ENCODE measurements around the gene TM6SF1.
"Not testable (repeated sequence)": the region's sequence is repeated elsewhere in the genome, so short reads cannot be mapped to it uniquely, and the experiment has no call there.

Gene TM6SF1

DNA sequence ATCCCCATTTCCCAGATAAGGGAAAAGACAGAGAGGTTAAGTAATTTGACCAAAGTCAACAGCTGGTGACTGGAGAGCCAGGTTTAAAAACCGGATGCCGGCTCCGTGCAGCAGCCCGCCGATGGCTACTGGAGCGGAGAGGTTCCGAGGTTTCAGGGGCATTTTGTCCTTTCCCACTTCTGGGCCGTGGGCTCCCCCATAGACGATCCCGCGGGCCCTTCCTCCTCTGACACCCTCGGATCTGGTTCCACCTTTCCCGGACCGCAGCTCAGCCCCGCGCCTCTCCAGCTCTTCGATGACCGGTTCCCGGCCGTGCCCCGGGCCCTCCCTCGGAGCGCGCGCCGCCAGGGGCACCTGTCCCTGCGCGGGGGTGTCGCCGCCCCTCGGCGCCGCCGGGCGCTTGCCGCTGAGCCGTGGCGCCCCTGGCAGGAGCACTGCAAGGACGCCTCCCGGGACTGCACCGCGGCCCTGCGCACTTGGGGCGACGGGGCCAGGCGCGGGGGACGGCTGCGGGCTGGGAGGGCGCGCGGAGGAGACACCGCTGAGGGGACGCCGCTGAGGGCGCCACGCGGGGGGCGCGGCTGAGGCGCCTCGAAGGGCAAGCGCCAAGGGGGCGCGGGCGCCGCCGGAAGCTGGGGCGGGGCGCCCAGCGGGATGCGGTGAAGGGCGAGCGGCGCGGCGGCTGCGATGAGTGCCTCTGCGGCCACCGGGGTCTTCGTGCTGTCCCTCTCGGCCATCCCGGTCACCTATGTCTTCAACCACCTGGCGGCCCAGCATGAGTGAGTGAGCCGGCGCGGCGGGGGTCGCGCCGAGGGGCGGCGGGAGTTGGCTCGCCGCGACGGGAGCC, at the start of gene TM6SF1:
Gene TM6SF1 (plus strand): TSS at position 652 of the 847 bp plus-strand sequence. CDS start 36 bp downstream, at position 688.
- DNase-seq = peak; percentile 20

DNA sequence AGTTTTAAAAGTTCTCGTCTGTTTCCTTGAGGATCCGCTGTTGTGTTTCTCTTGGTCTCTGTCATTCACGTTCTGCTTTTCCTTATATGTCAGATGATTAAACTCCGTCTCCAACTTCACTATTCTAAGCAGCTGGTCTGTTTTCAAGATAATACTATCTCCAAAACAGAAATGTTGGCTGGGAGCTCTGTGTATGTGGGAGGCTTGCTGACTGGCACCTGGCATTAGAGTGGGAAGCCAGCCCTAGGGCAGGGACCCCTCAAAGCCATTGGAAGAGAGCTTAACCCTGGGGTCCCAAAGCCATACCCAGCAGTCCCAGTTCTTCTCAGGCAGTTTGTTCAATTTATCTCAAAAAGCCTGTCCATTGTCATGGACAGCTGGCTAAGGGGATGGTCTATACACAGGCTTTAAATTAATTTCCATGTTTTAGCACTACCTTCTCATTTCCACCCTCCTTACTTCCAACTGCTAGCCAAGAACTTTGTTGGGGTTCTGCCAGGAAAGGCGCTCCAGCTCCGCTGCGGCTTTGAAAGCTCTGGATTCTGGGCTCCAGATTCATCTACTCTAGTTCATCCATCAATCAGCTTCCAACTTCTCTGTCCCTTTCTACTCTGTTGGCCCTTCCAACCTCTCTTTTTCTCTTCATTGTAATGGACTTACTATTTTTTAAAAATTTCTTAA, 49.6 kb upstream of the TM6SF1 start:
- no peak for DNase-seq

DNA sequence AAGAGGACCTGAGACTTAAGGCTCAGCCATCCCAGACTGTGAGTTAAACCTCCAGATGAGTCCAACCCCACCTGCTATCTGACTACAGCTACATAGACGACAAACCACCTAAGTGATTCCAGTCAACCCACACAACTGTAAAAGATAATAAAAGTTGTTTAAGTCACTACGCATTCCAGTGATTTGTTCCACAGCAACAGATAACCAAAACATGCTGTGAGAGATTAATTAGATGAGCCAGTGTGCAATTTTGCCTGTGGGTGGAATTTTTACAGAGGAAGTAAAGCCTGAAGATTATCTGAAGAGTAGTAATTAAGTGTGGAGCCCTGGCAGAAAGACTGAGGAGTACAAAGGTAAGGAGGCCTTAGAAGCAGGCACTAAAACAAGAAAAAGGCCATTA, 45.8 kb upstream of the TM6SF1 start:
- DNase-seq = no peak

GRCh38 chr15:83062768-83063180, 44.7 kb upstream of the TM6SF1 start:
- DNase-seq = no peak

GRCh38 chr15:83063551-83063950, 43.9 kb upstream of the TM6SF1 start:
- DNase-seq = no peak

- no peak for DNase-seq
Observed at GRCh38 chr15:83064859-83065258, 42.6 kb upstream of the TM6SF1 start.

DNA sequence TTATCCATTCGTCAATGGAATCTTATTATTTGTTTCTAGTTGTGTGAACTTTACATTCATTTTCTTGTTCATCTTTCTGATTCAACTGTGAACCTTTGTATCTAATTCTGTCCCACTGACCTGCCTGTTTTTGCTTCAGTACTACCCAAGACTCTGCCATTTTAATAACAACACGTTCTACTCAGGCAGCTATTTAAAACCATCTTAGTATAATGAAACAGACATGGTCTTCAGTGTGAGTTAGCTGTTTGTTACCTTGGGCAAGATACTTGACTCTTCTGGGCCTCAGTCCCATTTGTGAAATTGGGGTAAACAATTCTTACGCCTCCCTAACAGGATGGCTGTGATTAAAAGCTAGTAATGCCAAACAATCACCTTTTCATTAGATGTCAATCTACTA, 42.0 kb upstream of the TM6SF1 start:
- DNase-seq = no peak

- no peak for DNase-seq
Observed at GRCh38 chr15:83066034-83066733, 41.3 kb upstream of the TM6SF1 start.

DNA sequence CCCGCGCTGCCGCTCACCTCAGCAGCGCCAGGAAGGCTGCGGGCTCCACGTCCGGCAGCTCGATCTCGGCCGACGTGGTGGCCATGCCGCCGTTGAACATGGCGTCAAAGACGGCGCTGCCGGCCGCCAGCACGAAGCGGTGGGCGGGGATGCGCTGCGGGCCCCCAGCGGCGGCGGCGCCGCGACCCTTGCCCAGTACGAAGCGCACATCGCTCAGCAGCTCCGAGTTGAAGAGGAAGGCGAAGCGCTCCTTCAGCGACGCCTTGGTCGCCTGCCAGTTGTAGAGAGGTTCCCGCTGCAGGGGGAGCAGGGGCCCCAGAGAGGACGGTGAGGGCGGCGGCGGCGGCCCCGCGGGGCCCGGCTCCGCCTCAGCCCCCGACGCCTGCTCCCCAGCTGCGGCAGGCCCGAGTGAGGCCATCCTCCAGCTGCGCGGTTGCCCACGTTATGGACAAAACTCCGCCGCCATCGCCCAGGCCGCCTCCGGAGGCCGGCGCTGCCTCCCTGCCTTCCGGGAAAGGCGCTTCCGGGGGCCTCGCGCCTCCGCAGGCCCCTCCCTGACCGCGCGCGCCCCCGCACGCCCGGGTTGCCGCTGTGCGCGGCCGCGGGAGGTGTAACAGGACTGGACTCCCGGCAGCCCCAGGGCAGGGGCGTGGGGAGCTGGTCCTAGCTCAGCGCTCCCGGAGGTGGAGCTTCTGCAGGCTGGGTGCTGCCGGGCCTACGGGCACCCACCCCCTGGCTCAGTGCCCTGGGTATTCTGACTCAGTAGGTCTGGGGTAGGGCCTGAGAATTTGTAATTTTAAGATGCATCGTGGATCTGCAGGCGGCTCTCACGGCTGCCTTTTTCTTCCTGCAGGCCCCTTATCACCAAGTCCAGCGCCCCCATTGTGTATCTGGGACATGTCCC, 40.5 kb upstream of the TM6SF1 start, which contains the start of gene BTBD1:
Gene BTBD1 (minus strand): TSS at position 519 of the 904 bp plus-strand sequence. CDS start 101 bp downstream, at position 418.
- peak; percentile 95 for DNase-seq

GRCh38 chr15:83067638-83067962, 39.8 kb upstream of the TM6SF1 start:
- no peak for DNase-seq

DNA sequence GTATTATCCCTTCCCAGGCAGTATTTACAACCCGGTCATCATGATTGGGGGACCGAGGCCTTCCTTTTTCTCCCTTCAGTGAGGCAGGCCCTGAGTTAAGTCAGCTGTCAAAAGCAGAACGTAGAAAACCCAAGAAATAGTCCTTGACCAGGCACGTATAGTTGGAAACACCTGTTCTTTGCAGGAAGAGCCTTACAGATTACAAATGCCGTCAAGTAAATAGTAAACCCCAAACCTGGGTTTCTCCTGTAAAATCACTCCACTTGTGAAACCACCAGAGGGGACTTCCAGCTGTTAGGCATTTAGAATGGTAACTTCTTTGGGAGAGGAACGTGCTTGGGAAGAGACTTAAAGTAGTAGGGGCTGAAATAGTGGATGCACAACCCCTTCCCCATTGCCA, 39.4 kb upstream of the TM6SF1 start:
- no peak for DNase-seq

DNA sequence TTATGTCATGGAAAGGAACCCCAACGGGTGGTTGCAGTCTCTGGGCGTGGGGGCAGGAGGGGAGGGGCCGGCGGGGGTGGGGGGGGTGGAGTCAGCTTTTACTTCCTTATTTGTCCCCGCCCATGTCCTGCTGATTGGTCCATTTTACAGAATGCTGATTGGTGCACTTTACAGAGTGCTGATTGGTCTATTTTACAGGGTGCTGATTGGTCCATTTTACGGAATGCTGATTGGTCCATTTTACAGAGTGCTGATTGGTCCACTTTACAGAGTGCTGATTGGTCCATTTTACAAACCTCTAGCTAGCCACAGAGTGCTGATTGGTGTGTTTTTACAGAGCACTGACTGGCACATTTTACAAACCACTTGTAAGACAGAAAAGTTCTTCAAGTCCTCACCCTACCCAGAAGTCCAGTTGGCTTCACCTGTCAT, 38.2 kb upstream of the TM6SF1 start:
- peak; percentile 55 for DNase-seq

- no peak for DNase-seq
Observed at GRCh38 chr15:83077491-83078230, 29.8 kb upstream of the TM6SF1 start.

DNA sequence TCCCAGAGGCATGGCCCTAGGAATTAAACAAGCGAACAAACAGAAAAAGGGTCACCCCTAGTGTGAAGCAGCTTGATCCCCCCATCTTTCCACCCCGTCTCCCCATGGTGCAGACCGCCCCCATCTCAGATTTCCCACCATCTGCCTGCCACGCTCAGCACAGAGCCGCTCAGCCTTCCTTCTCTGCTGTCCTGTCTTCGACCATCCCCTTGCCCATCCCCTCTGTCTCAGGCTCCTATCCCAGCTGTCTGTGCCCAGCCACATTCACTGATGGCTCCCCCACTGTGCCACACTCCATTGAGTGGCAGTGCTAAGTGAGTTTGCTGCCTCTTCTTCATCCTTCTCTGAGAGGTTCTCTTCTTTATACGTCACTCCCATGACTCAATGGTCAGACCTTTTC, 28.7 kb upstream of the TM6SF1 start:
- DNase-seq = no peak

GRCh38 chr15:83081256-83082014, 26.0 kb upstream of the TM6SF1 start:
- DNase-seq = no peak

GRCh38 chr15:83082730-83083386, 24.6 kb upstream of the TM6SF1 start:
- DNase-seq = no peak

- not testable (repeated sequence) for DNase-seq
Observed at GRCh38 chr15:83085461-83085860, 22.0 kb upstream of the TM6SF1 start.

- not testable (repeated sequence) for DNase-seq
Observed at GRCh38 chr15:83085864-83086552, 21.4 kb upstream of the TM6SF1 start.

GRCh38 chr15:83087576-83087975, 19.9 kb upstream of the TM6SF1 start:
- no peak for DNase-seq

GRCh38 chr15:83088876-83089275, 18.6 kb upstream of the TM6SF1 start:
- no peak for DNase-seq
